ENCODE data around the gene CTSE. TPM values are rescaled to one million over a fixed set of nuclear protein-coding genes. Genes with fewer than 3 reads are reported as not detected.
"Not testable (repeated sequence)": the region's sequence is repeated elsewhere in the genome, so short reads cannot be mapped to it uniquely, and the experiment has no call there.

CTSE gene
- total RNA-seq, 1 experiment from 2014 or later: 0.48 TPM

- H3K4me3 Mint-ChIP-seq (ENCODE audit: unreplicated experiment): no peak overlapping the region
- Histone ChIP-seq H3K4me3 (ENCODE audit: low read depth, low read length) (no peak overlapping the region), H3K27me3 (replicated peaks; ENCODE audit: control insufficient read depth, insufficient read depth, low read length) (no peaks in the 10 kb centered on the region), H3K9me3 (no peaks in the 10 kb centered on the region), H3K36me3 (ENCODE audit: control insufficient read depth, insufficient read depth, low read length) (no peaks in the 10 kb centered on the region), H3K4me1 (no peaks in the 10 kb centered on the region)
- TF ChIP-seq CTCF (IDR thresholded peaks at IDR 0.05; ENCODE audit: insufficient read depth in 1 of 2, low read depth in 1 of 2, low read length in 1 of 2, severe bottlenecking in 1 of 2, unreplicated experiment in 1 of 2): no peak
- no peak for DNase-seq
- peaks cover 4% of the 10 kb centered on the region for H3K4me1 Mint-ChIP-seq (ENCODE audit: low read depth, unreplicated experiment)
- BruUV-seq (replicated peaks): no TSS peak
- peaks cover 13% of the 10 kb centered on the region for H3K9me3 Mint-ChIP-seq (ENCODE audit: unreplicated experiment)
- no peaks in the 10 kb centered on the region for H3K36me3 Mint-ChIP-seq (ENCODE audit: insufficient read depth, unreplicated experiment)
- ChIA-PET CTCF (interaction anchor here (0.6 kb wide), 1 partner anchor 23 kb away, joined by 3 read pairs; no protein-coding TSS in a partner anchor), POLR2A (no interaction called here)
- intact Hi-C loops (cut with micrococcal nuclease; ENCODE audit: unreplicated experiment): no loop called here
- H3K27ac Mint-ChIP-seq (ENCODE audit: unreplicated experiment): no peak overlapping the region
- H3K27me3 Mint-ChIP-seq (ENCODE audit: insufficient read depth, unreplicated experiment): peaks cover 9% of the 10 kb centered on the region
Measured at GRCh38 chr1:206000641-206001339, 22.9 kb downstream of the CTSE start.

- no peak for TF ChIP-seq CTCF (IDR thresholded peaks at IDR 0.05; ENCODE audit: insufficient read depth in 1 of 2, low read depth in 1 of 2, low read length in 1 of 2, severe bottlenecking in 1 of 2, unreplicated experiment in 1 of 2)
- no peaks in the 10 kb centered on the region; the same call in 1 of the 2 replicates for H3K27me3 ChIP-seq (replicated peaks; ENCODE audit: control insufficient read depth, insufficient read depth, low read length)
- Mint-ChIP-seq H3K9me3 (ENCODE audit: unreplicated experiment) (no peaks in the 10 kb centered on the region), H3K27ac (ENCODE audit: unreplicated experiment) (no peak overlapping the region), H3K27me3 (ENCODE audit: insufficient read depth, unreplicated experiment) (peaks cover 9% of the 10 kb centered on the region), H3K4me1 (ENCODE audit: low read depth, unreplicated experiment) (no peaks in the 10 kb centered on the region), H3K36me3 (ENCODE audit: insufficient read depth, unreplicated experiment) (no peaks in the 10 kb centered on the region), H3K4me3 (ENCODE audit: unreplicated experiment) (no peak overlapping the region)
- H3K4me3 ChIP-seq (ENCODE audit: low read depth, low read length): no peak overlapping the region
- no peaks in the 10 kb centered on the region for H3K9me3 ChIP-seq
- H3K4me1 ChIP-seq: no peaks in the 10 kb centered on the region
- intact Hi-C loops (cut with micrococcal nuclease; ENCODE audit: unreplicated experiment): no loop called here
- no TSS peak for BruUV-seq (replicated peaks)
- no peaks in the 10 kb centered on the region for H3K36me3 ChIP-seq (ENCODE audit: control insufficient read depth, insufficient read depth, low read length)
- DNase-seq: no peak
- ChIA-PET CTCF (interaction anchor here (0.5 to 1.2 kb wide), 2 partner anchors 13 to 80 kb away, joined by 3 to 4 read pairs; no protein-coding TSS in a partner anchor), POLR2A (no interaction called here)
Measured at GRCh38 chr1:205998457-205999241, 25.0 kb downstream of the CTSE start.

GRCh38 chr1:205996641-205997040, 27.1 kb downstream of the CTSE start:
- CTCF ChIA-PET; H3K4me3 Mint-ChIP-seq (ENCODE audit: unreplicated experiment); H3K27me3 ChIP-seq (replicated peaks; ENCODE audit: control insufficient read depth, insufficient read depth, low read length); H3K36me3 ChIP-seq (ENCODE audit: control insufficient read depth, insufficient read depth, low read length); H3K4me3 ChIP-seq (ENCODE audit: low read depth, low read length); H3K4me1 ChIP-seq; DNase-seq; H3K4me1 Mint-ChIP-seq (ENCODE audit: low read depth, unreplicated experiment); H3K36me3 Mint-ChIP-seq (ENCODE audit: insufficient read depth, unreplicated experiment); H3K9me3 Mint-ChIP-seq (ENCODE audit: unreplicated experiment); BruUV-seq (replicated peaks); H3K27ac Mint-ChIP-seq (ENCODE audit: unreplicated experiment); H3K9me3 ChIP-seq; intact Hi-C loops (cut with micrococcal nuclease; ENCODE audit: unreplicated experiment); POLR2A ChIA-PET: not testable (repeated sequence)
- H3K27me3 Mint-ChIP-seq (ENCODE audit: insufficient read depth, unreplicated experiment): peaks cover 11% of the 10 kb centered on the region

Measured in Caco-2 (cell line).